ENCODE data around the gene QSOX2. TPM values are rescaled to one million over a fixed set of nuclear protein-coding genes. Genes with fewer than 3 reads are reported as not detected.
A peak's percentile ranks its signal among the peaks of the same experiment; 100 is the strongest.

QSOX2 gene
- total RNA-seq, 6 donors from 2014 or later, result 6.9 to 14.8 (median 10.1) TPM

GRCh38 chr9:136204145-136204805 lies 41.3 kb downstream of the QSOX2 start:
- peaks cover 2 to 60% (median 43%) of the 10 kb centered on the region in 4 donors for H3K27me3 ChIP-seq
- no peak overlapping the region for H3K27ac ChIP-seq
- H3K4me1 ChIP-seq, result peaks cover 0 to 20% (median 0%) of the 10 kb centered on the region in 4 donors
- peak in 1 of 2 donors; percentile 64 for DNase-seq
- WGBS, 2 donors, result 52 to 53% methylated on average over 22 of the region's 25 CpGs
- ATAC-seq (ENCODE audit: low FRiP score in 2 of 2), result no peak
- H3K9me3 ChIP-seq, result no peaks in the 10 kb centered on the region
- no peak for TF ChIP-seq EP300 (IDR thresholded peaks at IDR 0.05)
- no peak for TF ChIP-seq CTCF (IDR thresholded peaks at IDR 0.05)
- TF ChIP-seq POLR2A (IDR thresholded peaks at IDR 0.05), result no peak
- TF ChIP-seq POLR2AphosphoS5 (IDR thresholded peaks at IDR 0.05), result no peak
- H3K36me3 ChIP-seq, result peaks cover 0 to 7% (median 6%) of the 10 kb centered on the region in 4 donors
- H3K4me3 ChIP-seq, result no peak overlapping the region

GRCh38 chr9:136203408-136204144 lies 42.0 kb downstream of the QSOX2 start:
- H3K4me1 ChIP-seq, result peaks cover 0 to 26% (median 2%) of the 10 kb centered on the region in 4 donors
- peaks cover 2 to 67% (median 46%) of the 10 kb centered on the region in 4 donors for H3K27me3 ChIP-seq
- WGBS, 2 donors, result 12 to 40% methylated on average over 11 to 27 of the region's 33 CpGs

GRCh38 chr9:136202454-136203407 lies 42.9 kb downstream of the QSOX2 start:
- Histone ChIP-seq H3K4me1 (peaks cover 0 to 32% (median 3%) of the 10 kb centered on the region in 4 donors), H3K27ac (no peak overlapping the region), H3K4me3 (no peak overlapping the region), H3K27me3 (peaks cover 2 to 75% (median 50%) of the 10 kb centered on the region in 4 donors), H3K9me3 (no peaks in the 10 kb centered on the region), H3K36me3 (no peaks in the 10 kb centered on the region)
- no peak for TF ChIP-seq CTCF (IDR thresholded peaks at IDR 0.05)
- TF ChIP-seq EP300 (IDR thresholded peaks at IDR 0.05), result no peak
- no peak for TF ChIP-seq POLR2A (IDR thresholded peaks at IDR 0.05)
- no peak for TF ChIP-seq POLR2AphosphoS5 (IDR thresholded peaks at IDR 0.05)
- ATAC-seq (ENCODE audit: low FRiP score in 2 of 2) (no peak), DNase-seq (peak in 1 of 2 donors; percentile 76)
- 3 to 22% methylated on average over 8 to 52 of the region's 99 CpGs for WGBS, 2 donors

More at GRCh38 chr9:136203408-136204144, 42.0 kb downstream of the QSOX2 start:
- H3K9me3 ChIP-seq, result no peaks in the 10 kb centered on the region
- TF ChIP-seq POLR2A (IDR thresholded peaks at IDR 0.05), result no peak
- no peak for TF ChIP-seq CTCF (IDR thresholded peaks at IDR 0.05)
- no peak for TF ChIP-seq POLR2AphosphoS5 (IDR thresholded peaks at IDR 0.05)
- no peak for TF ChIP-seq EP300 (IDR thresholded peaks at IDR 0.05)
- no peak overlapping the region for H3K27ac ChIP-seq
- ATAC-seq (ENCODE audit: low FRiP score in 2 of 2) (no peak), DNase-seq (peak in 1 of 2 donors; percentile 71)
- H3K4me3 ChIP-seq, result no peak overlapping the region
- peaks cover 0 to 3% (median 1%) of the 10 kb centered on the region in 4 donors for H3K36me3 ChIP-seq

GRCh38 chr9:136201609-136202453 lies 43.8 kb downstream of the QSOX2 start:
- TF ChIP-seq EP300 (IDR thresholded peaks at IDR 0.05) (no peak), CTCF (IDR thresholded peaks at IDR 0.05) (no peak), POLR2A (IDR thresholded peaks at IDR 0.05) (no peak), POLR2AphosphoS5 (IDR thresholded peaks at IDR 0.05) (no peak)
- Histone ChIP-seq H3K27ac (no peak overlapping the region), H3K4me1 (peaks cover 0 to 32% (median 3%) of the 10 kb centered on the region in 4 donors), H3K27me3 (peaks cover 2 to 84% (median 55%) of the 10 kb centered on the region in 4 donors), H3K4me3 (no peak overlapping the region), H3K9me3 (no peaks in the 10 kb centered on the region), H3K36me3 (no peaks in the 10 kb centered on the region)
- peak in 1 of 2 donors; percentile 88 for DNase-seq
- WGBS, 2 donors, result 10 to 11% methylated on average over 8 to 32 of the region's 85 CpGs
- no peak for ATAC-seq (ENCODE audit: low FRiP score in 2 of 2)

All from upper lobe of left lung (tissue), 6 donors.